Suprapubic skin (tissue), 4 donors: ENCODE data around the gene TPRA1. TPM values are rescaled to one million over a fixed set of nuclear protein-coding genes. Genes with fewer than 3 reads are reported as not detected.
"Not testable (repeated sequence)": the region's sequence is repeated elsewhere in the genome, so short reads cannot be mapped to it uniquely, and the experiment has no call there.

Source experiments
- DNase-seq, 2 donors: peaks; one replicate each; pipeline ENCODE4 v3.0.0-alpha.2; 2019; ENCODE audit warnings: low spot score in 2 of 2
- H3K27ac ChIP-seq: fragments of 200-600 bp; sonication (generic); one replicate; pipeline ENCODE4 v1.5.1; 2019
- H3K27me3 ChIP-seq: fragments of 200-600 bp; sonication (generic); one replicate; pipeline ENCODE4 v1.5.1; 2019
- H3K36me3 ChIP-seq: fragments of 200-600 bp; sonication (generic); one replicate; pipeline ENCODE4 v1.5.1; 2019
- H3K4me1 ChIP-seq: fragments of 200-600 bp; sonication (generic); one replicate; pipeline ENCODE4 v1.5.1; 2019
- H3K4me3 ChIP-seq: fragments of 200-600 bp; sonication (generic); one replicate; pipeline ENCODE4 v1.5.1; 2019; ENCODE audit warnings: mild to moderate bottlenecking
- H3K9me3 ChIP-seq: fragments of 200-600 bp; sonication (generic); one replicate; pipeline ENCODE4 v1.5.1; 2019
- EP300 ChIP-seq: sonication (generic); formaldehyde crosslinking; IDR thresholded peaks from one replicate; pipeline ENCODE4 v1.6.1; 2017; ENCODE audit warnings: antibody characterized with exemption
- POLR2A ChIP-seq, 2 donors: fragments of 450-650 bp; IDR thresholded peaks; one replicate each; pipeline ENCODE4 v1.6.1; 2017; ENCODE audit warnings: antibody characterized with exemption in 2 of 2, mild to moderate bottlenecking in 2 of 2, moderate library complexity in 2 of 2
- POLR2AphosphoS5 ChIP-seq, 3 donors: sonication (generic); formaldehyde crosslinking; IDR thresholded peaks; one replicate each; pipeline ENCODE4 v1.6.1; 2017; ENCODE audit warnings: antibody characterized with exemption in 3 of 3
- WGBS: methylation state at CpG from one replicate; pipeline ENCODE4 v1.1.5; 2018; 5-methylcytosine and 5-hydroxymethylcytosine counted together
- total RNA-seq, 4 donors: library from RNA; depleted of rRNA; stranded (reverse); fragments of >200 nt; gene quantifications; one replicate each; pipeline ENCODE4 v1.1.0, GENCODE V29; 2016
- TF ChIP-seq, protein P1 (sequence below), 2 donors: fragments of 200-600 bp in 1 of 2; fragments of 450-650 bp in 1 of 2; sonication (generic) in 1 of 2; IDR thresholded peaks; one replicate each; pipeline ENCODE4 v1.5.1; 2016 to 2019; ENCODE audit warnings: antibody characterized with exemption in 2 of 2, mild to moderate bottlenecking in 1 of 2, moderate library complexity in 1 of 2

The TPRA1 gene
- total RNA-seq, 4 donors from 2014 or later = 43.7 to 82.3 (median 64.3) TPM

DNA sequence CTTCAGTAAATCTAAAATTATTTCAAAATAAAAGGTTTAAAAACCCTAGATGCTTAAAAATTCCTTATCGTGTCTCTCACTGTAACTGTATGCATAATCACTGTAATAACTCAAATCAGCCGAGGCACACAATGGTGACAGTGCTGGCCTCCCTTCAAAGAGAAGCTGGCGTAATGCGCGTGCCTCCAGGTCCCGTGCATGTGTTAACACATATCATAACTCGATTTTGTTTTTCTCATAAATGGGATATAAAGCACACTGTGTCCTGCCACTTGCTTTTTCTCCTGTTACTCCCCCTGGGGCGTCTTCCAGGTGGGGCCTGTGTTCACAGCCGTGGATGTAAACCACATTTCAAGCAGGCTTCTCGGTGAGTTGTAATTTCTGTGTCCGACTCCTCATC, 56.0 kb downstream of the TPRA1 start:
- peaks cover 2% of the 10 kb centered on the region for H3K27me3 ChIP-seq
- H3K4me3 ChIP-seq = no peak overlapping the region
- DNase-seq = no peak
- WGBS = 61% methylated on average over 11 of the region's 11 CpGs
- no peak for TF ChIP-seq POLR2AphosphoS5 (IDR thresholded peaks at IDR 0.05)
- TF ChIP-seq, protein P1, sequence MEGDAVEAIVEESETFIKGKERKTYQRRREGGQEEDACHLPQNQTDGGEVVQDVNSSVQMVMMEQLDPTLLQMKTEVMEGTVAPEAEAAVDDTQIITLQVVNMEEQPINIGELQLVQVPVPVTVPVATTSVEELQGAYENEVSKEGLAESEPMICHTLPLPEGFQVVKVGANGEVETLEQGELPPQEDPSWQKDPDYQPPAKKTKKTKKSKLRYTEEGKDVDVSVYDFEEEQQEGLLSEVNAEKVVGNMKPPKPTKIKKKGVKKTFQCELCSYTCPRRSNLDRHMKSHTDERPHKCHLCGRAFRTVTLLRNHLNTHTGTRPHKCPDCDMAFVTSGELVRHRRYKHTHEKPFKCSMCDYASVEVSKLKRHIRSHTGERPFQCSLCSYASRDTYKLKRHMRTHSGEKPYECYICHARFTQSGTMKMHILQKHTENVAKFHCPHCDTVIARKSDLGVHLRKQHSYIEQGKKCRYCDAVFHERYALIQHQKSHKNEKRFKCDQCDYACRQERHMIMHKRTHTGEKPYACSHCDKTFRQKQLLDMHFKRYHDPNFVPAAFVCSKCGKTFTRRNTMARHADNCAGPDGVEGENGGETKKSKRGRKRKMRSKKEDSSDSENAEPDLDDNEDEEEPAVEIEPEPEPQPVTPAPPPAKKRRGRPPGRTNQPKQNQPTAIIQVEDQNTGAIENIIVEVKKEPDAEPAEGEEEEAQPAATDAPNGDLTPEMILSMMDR (IDR thresholded peaks at IDR 0.05) = no peak
- no peak for TF ChIP-seq POLR2A (IDR thresholded peaks at IDR 0.05)
- peaks cover 4% of the 10 kb centered on the region for H3K4me1 ChIP-seq
- H3K36me3 ChIP-seq = no peaks in the 10 kb centered on the region
- H3K27ac ChIP-seq = no peak overlapping the region
- no peaks in the 10 kb centered on the region for H3K9me3 ChIP-seq

DNA sequence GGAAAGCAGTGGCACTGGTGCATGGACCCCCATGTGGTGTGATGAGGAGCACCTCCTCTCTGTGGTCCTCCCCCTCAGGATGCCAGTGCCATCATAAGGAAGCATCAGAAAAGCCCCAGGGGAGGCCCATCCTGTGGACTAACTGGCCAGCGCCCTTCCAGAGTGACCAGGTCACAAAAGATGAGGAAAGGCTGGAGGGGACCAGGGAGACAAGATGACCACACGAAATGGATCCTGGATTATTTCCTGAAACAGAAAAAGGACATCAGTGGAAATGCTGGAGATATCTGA, 56.4 kb downstream of the TPRA1 start:
- 70% methylated on average over 2 of the region's 2 CpGs for WGBS
- no peak for DNase-seq
- no peak for TF ChIP-seq POLR2AphosphoS5 (IDR thresholded peaks at IDR 0.05)
- TF ChIP-seq POLR2A (IDR thresholded peaks at IDR 0.05) = no peak
- Histone ChIP-seq H3K4me1 (peaks cover 4% of the 10 kb centered on the region), H3K36me3 (no peaks in the 10 kb centered on the region), H3K4me3 (no peak overlapping the region), H3K27me3 (peaks cover 2% of the 10 kb centered on the region), H3K9me3 (no peaks in the 10 kb centered on the region), H3K27ac (no peak overlapping the region)

DNA sequence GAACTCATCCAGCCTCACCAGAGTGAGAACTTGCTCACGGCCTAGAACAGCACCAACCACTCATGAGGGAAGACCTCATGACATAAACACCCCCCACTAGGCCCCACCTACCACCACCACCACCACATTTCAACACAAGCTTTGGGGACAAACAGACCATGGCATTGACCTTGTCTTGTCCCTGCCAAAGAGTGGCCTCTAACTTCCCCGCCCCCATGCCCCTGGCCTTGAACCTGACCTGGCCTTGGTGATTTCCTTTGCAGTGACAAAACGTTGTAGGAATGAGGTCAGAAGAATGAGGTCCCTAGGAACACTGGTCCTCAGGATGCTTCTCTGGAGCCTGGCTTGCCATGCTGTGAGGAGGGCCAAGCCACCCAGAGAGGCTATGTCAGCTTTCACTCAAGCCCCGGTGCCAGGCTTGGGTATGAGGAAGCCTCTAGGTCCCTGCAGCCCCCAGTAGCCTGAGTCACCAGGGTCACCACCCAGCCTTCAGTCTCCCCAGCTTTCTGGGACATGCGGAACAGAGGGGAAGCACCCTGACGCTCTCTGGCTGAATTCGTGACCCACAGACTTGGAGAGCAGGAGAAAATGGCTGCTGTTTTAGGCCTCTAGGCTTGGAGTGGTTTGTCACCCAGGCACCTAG, 57.9 kb downstream of the TPRA1 start:
- Histone ChIP-seq H3K4me1 (peaks cover 4% of the 10 kb centered on the region), H3K4me3 (no peak overlapping the region), H3K27ac (no peak overlapping the region), H3K36me3 (no peaks in the 10 kb centered on the region), H3K9me3 (no peaks in the 10 kb centered on the region), H3K27me3 (peaks cover 2% of the 10 kb centered on the region)
- no peak for DNase-seq
- WGBS = 85% methylated on average over 6 of the region's 7 CpGs
- TF ChIP-seq, protein P1 (IDR thresholded peaks at IDR 0.05) = no peak
- TF ChIP-seq EP300 (no peak), POLR2A (IDR thresholded peaks at IDR 0.05) (no peak), POLR2AphosphoS5 (IDR thresholded peaks at IDR 0.05) (no peak)

DNA sequence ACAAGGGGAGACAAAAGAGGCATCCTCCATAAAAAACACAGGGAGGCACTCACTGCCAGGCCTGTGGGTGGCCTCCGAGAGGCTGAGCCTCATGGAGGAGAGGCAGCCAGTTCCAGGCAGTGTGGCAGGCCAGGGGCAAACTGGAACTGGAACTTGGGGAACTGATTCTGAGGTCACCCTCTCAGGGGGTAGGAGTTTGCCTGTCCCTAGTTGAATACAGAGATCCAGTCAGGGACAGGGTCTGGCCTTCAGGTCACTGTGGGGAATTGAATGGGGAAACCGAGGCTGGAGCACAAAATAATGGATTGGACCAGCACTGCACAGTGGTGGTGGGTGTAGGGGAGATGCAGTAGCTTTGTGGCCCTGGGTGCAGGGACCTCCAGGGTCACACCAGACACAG, 58.7 kb downstream of the TPRA1 start:
- H3K4me1 ChIP-seq = peaks cover 4% of the 10 kb centered on the region

DNA sequence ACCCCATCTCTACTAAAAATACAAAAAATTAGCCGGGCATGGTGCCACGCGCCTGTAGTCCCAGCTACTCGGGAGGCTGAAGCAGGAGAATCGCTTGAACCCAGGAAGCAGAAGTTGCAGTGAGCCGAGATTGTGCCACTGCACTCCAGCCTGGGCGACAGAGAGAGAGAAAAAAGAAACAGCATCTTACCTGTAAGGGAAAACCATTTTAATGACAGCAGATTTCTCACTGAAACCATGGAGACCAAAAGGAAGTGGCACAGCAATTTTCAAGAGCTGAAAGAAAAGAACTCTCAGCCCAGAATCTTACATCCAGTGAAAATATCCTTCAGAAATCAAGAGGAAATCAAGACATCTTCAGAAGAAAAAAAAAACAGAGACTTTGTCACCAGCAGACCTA, 59.7 kb downstream of the TPRA1 start:
- WGBS = 90% methylated on average over 7 of the region's 7 CpGs
- H3K27me3 ChIP-seq, DNase-seq, H3K27ac ChIP-seq, H3K36me3 ChIP-seq, H3K9me3 ChIP-seq, H3K4me1 ChIP-seq, H3K4me3 ChIP-seq: not testable (repeated sequence)

More for the DNA sequence above, 58.7 kb downstream of the TPRA1 start:
- H3K27me3 ChIP-seq = peaks cover 2% of the 10 kb centered on the region
- no peak for DNase-seq
- no peaks in the 10 kb centered on the region for H3K9me3 ChIP-seq
- 91% methylated on average over 2 of the region's 2 CpGs for WGBS
- TF ChIP-seq POLR2AphosphoS5 (IDR thresholded peaks at IDR 0.05) (no peak), EP300 (no peak), POLR2A (IDR thresholded peaks at IDR 0.05) (no peak)
- TF ChIP-seq, protein P1 (IDR thresholded peaks at IDR 0.05) = no peak
- no peaks in the 10 kb centered on the region for H3K36me3 ChIP-seq
- H3K27ac ChIP-seq = no peak overlapping the region
- no peak overlapping the region for H3K4me3 ChIP-seq

DNA sequence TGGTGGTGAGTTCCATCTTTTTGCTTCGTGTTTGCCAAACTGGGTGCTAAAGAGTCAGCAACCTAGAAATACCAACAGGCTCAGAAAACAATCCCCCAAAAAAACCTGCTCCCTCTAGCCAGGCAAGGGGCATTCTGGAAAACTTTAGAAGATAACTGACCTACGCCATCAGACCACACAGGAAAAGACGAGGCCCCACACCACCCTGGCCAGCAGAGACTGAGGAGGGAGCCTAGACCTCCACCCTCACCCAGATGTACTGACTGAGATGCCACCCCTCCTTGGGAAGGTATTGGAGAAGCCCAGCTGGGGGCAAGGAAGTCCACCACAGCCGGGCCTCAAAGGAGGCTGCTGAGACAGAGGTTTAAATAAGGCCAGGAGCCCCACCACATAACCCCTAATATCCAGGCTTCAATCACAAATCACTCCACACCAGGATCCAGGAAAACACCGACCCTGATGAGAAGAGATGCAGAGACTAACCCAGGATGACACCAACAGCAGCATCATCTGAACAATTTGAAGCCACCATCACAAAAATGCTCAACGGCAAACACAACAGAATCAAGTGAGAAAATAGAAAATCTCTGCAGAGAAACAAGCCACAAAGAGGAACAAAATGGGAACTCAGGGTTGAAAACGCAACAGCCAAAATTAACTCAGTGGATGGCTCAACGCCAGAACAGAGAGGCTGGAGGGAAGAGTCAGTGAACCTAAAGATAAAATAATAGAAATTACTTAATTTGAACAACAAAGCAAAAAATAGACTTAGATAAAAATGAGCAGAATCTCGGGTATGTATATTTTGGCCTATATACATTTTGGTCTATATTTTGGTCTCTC, 61.0 kb downstream of the TPRA1 start:
- DNase-seq = no peak
- Histone ChIP-seq H3K27me3 (peaks cover 13% of the 10 kb centered on the region), H3K4me1 (peaks cover under 1% of the 10 kb centered on the region), H3K36me3 (no peaks in the 10 kb centered on the region), H3K9me3 (no peaks in the 10 kb centered on the region), H3K4me3 (no peak overlapping the region), H3K27ac (no peak overlapping the region)
- WGBS = 84% methylated on average over 9 of the region's 9 CpGs
- TF ChIP-seq EP300 = no peak
- TF ChIP-seq, protein P1 (IDR thresholded peaks at IDR 0.05) = no peak
- TF ChIP-seq POLR2AphosphoS5 (IDR thresholded peaks at IDR 0.05) = no peak
- TF ChIP-seq POLR2A (IDR thresholded peaks at IDR 0.05) = no peak
